NCI-H510A treated with DMSO at 0.1 percent for 48 hours (cell line): Measurements from ENCODE around the gene ABR.
A peak's percentile ranks its signal among the peaks of the same experiment; 100 is the strongest.
"Not testable (repeated sequence)": the region's sequence is repeated elsewhere in the genome, so short reads cannot be mapped to it uniquely, and the experiment has no call there.

Experiments
- DNase-seq: peaks from one replicate; lab custom pipeline; 2025; lab: John Stamatoyannopoulos, UW

The ABR gene

DNA sequence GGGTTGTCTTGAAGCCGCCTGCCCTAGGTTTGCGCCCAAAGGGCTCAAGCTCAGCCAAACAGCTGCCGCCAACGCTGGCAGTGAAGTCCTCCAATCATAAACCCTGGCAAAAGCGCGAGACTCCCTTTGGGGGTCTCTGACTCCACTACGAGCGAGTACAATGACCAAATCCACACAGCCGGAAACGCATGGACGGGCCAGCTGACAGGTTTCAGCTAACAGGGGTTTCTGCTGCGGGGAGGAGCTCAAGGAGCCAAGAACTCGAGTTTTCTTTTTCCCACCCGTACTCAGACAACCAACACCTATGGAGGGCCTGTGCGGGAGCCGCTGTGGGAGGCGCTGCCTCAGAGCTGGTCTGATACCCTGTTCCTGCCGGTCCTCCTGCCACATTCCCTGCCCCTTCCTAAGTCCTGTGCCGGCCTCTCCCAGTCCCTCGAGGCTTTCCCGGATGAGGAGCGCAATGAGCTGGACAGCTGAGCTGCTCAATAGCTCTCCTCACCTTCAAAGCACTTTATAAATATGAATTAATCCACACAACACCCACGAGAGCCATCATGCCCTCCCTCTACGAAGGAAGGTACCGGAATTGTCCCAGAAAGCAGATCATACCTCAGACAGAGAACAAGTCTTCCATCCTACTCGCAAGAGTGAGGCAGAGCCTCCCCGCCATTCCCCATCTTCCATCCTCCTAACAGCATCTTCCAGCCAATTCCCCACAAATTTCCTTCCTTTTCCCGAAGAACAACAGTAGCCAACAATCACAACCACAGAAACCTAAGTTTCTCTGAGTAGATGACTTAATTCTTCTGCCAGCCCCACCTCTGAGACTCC lies 6.1 kb downstream of the ABR start:
- DNase-seq, result no peak

DNA sequence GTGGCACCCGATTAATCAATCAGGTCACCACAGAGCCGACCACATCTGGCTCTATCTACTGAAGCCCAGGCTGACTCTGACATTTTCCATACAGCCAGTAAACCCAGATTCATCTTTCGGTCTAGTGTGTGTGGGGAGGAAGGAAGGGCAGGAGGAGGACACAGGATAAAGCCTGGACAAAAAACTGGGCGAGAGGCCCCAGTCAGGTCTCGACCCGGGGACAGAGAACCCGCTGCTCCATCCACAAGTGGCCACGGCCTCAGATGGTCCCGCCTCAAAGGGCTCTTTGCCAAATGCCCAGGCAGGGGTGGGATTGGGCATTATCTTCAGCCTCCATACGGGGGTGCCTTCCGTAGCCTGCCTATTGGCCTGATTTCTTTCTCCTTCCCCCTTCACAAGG lies 7.8 kb downstream of the ABR start:
- DNase-seq, result no peak

DNA sequence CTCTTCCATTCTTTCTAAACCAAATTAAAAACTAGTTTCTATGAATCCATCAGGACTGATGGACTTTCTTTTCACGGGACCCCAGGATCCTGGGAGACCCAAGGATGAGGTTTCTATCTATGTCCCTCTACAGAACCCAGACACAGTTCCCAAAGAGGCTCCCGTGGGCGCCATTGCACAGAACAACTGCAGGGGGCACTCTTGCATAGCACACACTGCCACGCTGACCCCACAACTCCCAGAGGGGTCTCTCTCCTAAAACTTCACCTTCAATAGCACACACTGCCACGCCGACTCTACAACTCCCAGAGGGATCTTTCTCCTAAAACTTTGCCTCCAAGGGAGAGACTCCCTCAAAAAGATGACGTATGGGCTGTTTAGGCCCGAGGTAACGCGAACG lies 9.0 kb downstream of the ABR start:
- DNase-seq, result no peak

DNA sequence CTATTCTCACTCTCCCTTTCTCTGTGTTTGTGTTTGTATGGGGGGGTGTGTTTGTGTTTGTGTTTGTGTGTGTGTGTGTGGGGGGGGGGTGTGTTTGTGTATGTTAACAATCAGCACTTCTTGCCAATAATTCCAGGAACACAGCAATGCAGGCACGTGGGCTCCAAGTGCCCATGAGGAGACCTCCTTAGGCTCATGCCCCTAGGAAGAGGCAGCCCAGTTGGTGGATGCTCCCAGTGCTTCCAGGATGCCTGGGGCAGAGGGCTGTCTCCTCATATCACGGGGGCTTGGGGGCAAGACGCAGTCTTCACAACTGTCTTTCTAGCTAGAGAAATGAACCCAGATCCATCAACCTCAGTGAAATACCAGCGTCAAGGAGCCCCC lies 9.9 kb downstream of the ABR start:
- no peak for DNase-seq

DNA sequence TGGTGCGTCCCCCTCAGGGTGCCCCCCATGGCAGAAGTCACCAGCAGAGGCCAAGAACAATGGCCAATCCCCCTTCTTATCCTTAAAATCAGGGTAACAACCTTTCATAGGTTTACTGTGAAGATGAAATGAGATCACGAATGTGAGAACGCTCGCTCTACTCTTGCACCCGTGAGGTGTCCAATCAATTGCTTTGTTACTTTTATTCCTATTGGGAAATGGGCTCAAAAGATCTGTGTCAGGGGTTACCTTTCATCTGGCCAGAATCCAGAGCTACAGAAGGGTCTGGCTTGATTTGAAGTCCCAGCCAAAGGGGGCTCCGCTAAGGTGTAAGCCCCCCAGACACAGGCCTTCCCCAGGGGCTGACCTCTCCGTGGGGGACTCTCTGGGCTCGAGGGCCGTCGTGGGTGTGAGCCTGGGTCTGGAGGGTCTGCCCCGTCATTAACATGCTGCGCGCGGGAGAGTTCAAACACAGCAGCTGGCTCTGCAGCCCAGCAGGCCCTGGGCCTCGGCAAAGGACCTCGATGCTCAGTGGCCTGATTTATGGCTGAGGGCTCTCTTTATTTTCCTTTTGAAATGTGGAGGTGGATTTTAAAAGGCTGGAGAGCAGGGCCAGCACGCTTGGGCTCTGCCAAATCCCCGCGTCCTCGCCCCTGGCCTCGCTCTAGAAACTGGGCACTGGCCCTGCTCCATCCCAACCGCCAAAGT lies 10.4 kb downstream of the ABR start:
- no peak for DNase-seq

DNA sequence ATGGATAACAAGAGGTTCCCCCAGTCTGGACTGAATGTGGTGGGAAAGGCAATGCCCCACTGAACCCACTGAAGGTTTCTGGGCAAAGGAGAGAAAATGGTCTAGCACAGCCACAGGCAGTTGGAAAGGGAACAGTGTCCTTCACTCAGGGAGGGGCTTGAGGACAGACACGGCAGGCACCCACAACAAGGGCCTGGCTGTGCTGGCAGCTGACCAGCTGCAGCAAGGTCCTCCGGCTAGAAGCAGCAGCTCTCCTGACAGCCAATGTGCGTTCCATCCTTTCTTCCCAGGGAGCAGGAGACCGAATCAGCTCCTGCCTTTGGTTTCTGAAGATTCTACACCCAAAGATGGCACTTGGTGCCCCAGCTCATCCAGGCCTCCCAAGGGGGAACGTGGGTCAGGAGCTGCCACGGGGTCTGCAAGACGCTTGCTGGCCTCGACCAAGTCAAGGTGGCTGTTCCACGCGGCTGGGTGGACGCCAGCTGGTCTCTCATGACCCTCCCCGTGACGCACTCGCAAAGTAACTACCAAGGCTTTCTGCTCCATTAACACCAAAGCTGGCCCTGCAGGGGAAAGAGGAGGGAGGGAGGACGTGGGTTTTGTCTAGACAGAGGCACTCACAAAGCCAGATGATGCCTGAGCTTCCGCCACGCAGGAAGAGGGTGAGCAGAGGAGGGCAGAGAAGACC lies 11.1 kb downstream of the ABR start:
- no peak for DNase-seq

DNA sequence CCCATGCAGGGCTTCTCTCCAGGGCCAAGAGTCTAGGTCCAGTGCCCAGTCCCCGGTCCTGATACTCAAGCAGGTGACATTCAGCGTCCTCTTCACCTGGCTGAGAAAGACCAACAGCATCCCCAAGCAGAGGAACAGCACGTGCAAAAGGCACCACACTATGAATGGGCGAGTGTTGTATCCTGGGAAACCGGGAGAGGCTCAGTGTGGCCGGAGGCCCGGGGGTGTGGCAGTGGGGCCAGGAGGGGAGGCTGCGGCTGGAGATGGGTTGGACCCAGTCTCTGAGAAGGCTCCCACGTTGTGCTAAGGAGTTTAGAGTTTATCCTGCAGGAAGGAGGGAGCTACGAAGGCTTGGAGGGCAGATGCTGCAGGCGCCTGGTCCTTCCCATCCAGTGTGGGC lies 13.5 kb downstream of the ABR start:
- no peak for DNase-seq

DNA sequence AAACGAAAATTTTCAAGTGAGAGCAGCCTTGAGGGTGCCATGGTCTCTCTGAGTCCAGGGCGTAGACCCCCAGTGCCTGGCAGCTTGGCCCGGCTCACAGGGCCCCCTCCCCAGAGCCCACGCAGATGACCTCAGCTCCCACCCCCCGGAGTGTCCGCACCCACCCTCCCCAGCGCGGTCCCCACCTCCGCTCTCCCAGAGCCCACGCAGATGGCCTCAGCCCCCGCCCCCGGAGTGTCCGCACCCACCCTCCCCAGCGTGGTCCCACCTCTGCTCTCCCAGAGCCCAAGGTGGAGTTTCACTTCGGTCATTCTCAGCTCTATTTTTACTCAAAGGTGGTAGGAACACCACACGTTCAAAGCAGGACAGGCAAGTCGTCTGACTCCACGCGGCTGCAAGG lies 13.9 kb downstream of the ABR start:
- DNase-seq, result no peak

DNA sequence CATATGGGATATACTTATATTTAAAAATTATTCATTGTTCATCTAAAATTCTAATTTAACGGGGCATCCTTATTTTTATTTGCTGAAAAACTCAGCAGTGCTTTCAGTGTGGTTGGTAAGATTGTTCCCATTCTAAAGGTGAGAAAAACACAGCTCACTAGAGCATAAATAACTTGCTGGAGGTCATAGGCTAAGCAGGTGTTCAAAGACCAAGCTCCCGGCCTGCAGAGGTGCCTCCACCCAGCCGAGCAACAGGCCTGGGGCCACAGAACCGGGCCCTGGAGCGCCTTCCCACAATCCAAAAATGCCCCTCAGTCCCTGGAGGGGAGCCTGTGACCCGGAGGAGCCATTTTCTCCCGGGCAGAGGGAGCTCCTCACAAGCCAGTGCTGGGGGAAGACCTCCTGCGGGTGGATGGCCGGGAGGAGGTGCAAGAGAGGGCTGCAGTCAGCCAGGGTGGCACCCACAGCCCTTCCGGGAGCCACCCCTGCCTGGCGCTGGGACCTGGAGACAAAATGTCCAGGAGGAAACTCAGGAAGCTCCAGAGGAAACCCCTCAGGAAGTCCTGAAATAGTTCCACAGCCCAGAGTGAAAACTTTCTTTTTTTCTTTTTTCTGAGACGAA lies 14.7 kb downstream of the ABR start:
- no peak for DNase-seq

DNA sequence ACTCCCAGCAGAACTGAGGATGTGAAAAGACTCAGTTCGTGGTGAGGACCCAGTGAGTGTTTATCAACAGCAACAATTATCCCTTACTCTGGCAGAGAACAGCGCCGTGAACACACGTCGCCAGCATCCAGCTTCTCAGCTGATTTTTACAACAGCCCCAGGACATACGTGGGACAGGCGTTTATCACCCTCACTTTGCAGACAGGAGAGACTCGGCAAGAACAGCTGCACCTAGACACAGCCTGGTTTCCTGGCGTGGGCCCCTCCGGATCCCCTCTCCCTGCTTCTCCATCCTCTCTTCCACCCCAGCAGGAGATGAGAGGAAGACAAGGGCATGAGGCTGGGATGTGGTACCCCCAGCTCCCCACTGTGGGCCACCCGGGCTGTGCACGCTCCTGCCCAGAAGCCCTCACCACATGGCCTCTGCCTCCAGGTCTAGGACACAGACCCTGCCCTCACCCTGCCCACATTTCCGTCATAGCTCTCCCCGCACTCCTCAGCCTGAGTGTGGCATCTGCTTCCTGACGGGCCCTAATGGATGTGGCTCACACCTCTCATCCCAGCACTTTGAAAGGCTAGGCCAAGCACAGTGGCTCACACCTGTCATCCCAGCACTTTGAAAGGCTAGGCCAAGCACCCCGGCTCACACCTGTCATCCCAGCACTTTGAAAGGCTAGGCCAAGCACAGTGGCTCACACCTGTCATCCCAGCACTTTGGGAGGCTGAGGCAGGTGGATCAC lies 17.5 kb downstream of the ABR start:
- no peak for DNase-seq

DNA sequence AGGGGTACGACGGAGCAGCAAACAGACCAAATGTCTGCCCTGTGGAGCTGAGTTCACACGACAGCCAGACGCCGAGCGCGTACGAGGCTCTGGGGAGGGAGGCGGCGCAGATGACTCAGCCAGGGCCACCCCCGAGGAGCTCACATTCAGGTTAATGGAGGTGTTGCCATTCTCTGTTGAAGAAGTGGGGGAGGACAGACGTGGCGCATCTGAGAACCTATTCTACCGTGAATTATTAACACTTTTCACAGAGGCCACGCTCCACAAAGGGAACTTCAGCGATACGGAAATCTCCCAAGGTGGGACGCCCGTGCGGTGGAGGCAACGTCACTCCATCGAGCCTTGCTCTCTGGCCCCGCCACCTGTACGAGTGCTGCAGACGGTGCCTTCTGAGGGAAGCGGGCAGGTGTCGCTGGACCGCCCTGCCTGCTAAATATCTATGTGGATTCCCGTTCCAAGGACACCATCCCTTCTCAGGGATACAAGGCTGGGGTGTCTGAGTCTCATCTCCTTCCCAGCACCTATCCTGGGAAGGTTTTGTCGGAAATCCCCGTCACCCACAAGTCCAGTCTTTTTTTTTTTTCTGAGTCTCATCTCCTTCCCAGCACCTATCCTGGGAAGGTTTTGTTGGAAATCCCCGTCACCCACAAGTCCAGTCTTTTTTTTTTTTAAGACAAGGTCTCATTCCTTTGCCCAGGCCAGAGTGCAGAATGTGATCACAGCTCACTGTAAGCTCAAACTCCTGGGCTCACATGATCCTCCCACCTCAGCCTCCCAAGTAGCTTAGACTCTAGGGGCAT lies 19.0 kb downstream of the ABR start:
- no peak for DNase-seq

DNA sequence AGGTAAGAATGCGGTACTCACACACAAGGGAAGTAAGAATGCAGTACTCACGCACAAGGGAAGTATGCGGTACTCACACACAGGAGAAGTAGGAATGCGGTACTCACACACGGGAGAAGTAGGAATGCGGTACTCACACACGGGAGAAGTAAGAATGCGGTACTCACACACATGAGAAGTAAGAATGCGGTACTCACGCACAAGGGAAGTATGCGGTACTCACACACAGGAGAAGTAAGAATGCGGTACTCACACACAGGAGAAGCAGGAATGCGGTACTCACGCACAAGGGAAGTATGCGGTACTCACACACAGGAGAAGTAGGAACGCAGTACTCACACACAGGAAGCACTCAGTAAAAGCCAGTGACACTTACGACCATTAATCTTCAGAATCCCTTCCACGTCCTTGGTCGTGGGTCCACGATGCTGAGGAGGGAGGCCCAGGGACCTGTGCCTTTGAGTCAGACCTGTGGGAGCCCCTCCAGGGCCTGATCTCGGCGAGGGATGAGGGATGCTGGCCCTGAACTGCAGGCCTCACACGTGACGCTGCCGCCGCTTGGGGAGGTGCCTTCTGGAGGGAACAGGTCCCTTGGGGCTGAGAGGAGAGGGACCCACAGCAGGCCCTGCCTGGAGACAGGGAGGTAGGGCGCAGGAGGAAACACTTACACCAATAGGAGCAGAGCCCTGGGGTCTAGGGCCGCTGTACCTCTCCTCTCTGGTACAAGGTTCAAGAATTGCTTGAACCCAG lies 20.2 kb downstream of the ABR start:
- DNase-seq, result no peak

DNA sequence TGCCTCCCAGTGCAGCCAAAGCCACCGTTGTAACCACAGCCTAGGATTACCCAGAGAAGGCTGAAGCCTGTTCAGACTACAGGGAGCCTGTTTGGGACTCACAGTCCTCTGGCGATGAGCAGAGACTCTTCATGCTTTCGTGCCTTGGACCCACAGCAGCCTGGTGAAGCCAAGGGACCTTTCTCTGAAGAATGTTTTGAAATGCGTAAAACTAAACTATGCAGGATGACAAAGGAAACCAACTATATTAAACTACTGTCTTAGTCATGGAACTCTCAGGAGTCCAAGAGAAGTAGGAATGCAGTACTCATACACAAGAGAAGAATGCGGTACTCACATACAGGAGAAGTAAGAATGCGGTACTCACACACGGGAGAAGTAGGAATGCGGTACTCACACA lies 20.9 kb downstream of the ABR start:
- DNase-seq, result no peak

DNA sequence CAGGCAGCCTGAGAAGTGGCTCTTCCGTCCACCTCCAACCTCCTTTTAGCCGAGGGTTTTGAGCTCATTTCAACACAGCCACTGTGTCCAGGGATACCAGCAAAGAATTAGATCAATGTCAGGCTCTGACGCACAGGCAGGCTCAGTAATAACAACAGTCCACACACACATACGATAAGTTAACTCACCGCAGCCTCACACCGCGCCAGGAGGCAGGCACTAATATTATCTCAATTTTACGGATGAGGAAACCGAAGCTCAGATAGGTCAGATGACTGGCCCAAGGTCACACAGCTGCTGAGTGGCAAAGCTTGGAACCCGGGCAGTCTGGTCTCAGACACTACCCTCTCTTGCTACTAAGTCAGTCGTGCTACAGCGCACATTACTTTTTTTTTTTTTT lies 22.9 kb downstream of the ABR start:
- DNase-seq, result no peak

DNA sequence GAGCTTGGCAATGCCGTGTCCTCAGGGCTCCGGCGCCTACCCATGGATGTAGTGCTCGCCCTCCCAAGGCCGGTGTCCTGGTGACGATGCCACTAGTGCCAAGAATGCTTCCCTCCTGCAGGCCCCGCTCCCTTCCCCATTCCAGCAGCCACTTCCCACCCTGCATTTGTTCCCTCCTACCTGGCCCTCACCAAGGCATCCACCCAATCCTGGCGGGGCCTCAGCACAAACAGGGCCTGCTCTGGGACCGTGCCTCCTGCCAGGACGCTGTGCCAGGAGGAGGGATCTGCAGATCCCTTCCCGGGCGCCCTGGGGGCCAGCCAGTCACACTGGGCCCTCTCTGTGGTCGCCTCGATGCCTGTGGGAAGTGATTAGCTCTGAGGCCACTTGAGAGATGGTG lies 25.1 kb downstream of the ABR start:
- DNase-seq, result no peak

DNA sequence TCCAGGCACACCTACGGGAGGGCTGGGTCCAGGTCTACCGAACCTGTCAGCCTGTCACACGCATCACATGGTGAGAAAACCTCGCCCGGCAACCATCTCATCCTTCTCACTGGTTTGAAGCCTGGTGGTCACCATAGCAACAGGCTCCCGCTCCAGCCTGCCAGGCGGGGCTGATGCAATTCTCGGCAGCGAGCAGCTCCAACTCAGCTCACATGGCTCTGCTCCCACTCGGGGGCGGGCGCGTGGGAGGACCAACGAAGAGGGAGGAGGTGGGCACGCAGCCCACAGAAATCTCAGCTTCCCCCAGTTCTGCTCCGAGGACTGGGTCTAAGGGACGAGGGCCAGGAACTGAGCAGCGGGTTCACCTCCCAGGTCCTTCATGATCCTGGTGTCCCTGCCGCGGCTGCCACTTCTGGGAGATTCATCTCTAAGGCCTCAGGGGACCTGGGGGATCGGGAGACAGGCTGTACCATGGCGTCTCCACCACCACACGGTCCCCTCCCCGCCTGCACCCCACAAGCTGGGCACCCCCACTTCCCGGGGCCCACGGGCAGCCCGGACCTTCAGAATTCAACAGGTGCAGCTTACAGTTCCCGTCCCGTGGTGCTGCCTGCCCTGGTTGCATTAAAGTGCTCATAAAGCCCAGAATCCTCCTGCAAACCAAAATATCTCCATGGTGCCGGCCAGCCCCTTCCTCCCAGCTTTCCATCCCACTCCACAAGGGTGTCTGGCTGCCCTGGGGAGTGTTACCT lies 25.8 kb downstream of the ABR start:
- peak; percentile 7 for DNase-seq

DNA sequence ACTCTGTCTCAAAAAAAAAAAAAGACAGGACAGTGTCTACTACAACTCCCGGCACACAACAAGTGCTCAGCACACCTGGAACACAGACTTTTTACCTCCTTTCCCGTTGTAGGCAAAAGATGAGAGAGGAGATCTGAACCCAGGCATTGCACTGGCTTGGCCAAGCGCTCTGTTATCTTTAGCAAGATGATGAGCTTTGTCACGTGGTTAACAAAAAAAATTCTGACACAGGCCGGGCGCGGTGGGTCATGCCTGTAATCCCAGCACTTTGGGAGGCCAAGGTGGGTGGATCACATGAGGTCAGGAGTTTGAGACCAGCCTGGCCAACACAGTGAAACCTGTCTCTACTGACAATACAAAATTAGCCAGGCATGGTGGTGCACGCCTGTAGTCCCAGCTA lies 27.2 kb downstream of the ABR start:
- DNase-seq, result not testable (repeated sequence)

DNA sequence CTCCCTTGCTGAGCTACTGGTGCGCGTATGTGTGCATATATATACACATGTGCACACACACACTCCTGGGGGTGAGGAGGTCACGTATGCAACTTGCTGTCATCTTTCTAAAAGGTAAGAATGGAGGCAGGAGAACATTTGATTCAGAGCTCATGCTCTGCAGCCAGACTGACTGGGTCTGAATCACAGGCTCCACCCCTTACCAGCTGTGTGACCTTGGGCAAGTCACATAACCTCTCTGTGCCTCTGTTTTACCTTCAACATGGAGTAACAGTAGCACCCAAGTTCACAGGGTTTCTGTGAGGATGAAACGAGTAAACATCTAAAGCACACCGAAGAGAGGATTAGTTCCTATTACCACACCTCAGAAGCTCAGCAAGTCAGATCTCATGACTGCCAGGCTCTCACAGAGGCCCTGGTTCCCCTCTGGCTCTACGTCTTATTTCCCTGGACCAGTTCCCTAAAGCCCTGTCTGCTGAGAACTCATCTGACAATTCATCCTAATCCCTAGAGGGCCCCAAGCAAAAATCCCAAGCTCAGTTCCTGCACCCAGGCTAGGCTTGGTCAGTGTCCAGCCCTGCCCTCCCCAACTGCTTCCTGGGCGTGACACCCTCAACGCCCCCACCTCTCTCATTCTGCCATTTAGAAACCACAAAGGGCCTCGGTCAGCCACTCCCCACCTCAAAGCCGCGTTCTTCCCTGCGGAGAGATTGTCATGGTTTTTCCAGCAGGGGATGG lies 28.7 kb downstream of the ABR start:
- no peak for DNase-seq

DNA sequence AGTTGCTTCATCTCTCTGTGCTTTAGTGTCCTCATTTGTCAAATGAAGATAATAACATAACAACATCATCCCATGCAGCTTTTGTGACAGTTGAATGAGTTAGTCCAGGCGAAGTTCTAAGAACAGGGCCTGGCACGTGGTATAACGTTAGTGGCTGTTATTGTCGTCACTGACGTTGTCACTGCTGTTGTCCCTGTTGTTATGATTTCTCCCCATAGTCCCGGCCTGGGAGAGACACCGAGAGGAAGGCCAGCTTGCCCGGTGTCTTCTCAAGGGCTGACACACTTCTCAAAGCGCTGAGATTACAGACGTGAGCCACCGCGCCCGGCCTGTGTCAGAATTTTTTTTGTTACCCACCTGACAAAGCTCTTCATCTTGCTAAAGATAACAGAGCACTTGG lies 29.9 kb downstream of the ABR start:
- no peak for DNase-seq
